K562 (cell line): ENCODE data around the gene ARFRP1. TPM values are rescaled to one million over a fixed set of nuclear protein-coding genes. Genes with fewer than 3 reads are reported as not detected.
A peak's percentile ranks its signal among the peaks of the same experiment; 100 is the strongest.

Experiments used
- ARID1B ChIP-seq: fragments of 450-650 bp; IDR thresholded peaks from 2 replicates; pipeline ENCODE4 v1.6.1; 2016; ENCODE audit warnings: antibody characterized with exemption, mild to moderate bottlenecking, inconsistent platforms
- ARID4B ChIP-seq: sonication (generic); formaldehyde crosslinking; IDR thresholded peaks from 2 replicates; pipeline ENCODE4 v1.8.0; 2022; ENCODE audit warnings: mild to moderate bottlenecking, missing genetic modification reagents
- CC2D1A ChIP-seq: fragments of 450-650 bp; IDR thresholded peaks from 2 replicates; pipeline ENCODE4 v1.6.1; 2017; ENCODE audit warnings: mild to moderate bottlenecking
- CCNT2 ChIP-seq: IDR thresholded peaks from 2 replicates; pipeline ENCODE4 v1.6.1; 2011; ENCODE audit warnings: borderline replicate concordance, low read depth, mild to moderate bottlenecking, moderate library complexity, mixed read lengths, low read length; ENCODE audit not compliant: insufficient read length; ENCODE audit errors: extremely low read depth
- CEBPB ChIP-seq: fragments of 450-650 bp; IDR thresholded peaks from 2 replicates; pipeline ENCODE4 v1.6.1; 2016; ENCODE audit warnings: missing genetic modification characterization, missing compliant biosample characterization
- FOXP1 ChIP-seq: sonication (generic); formaldehyde crosslinking; IDR thresholded peaks from 2 replicates; pipeline ENCODE4 v1.8.0; 2022; ENCODE audit warnings: mild to moderate bottlenecking, missing genetic modification reagents
- HNRNPK ChIP-seq: fragments of 200-400 bp; formaldehyde crosslinking; IDR thresholded peaks from one replicate; pipeline ENCODE4 v1.6.1; 2018; ENCODE audit warnings: mild to moderate bottlenecking, low read depth, low read length; ENCODE audit not compliant: poor library complexity, severe bottlenecking
- HNRNPUL1 ChIP-seq: fragments of 200-400 bp; formaldehyde crosslinking; IDR thresholded peaks from 2 replicates; pipeline ENCODE4 v1.6.1; 2017; ENCODE audit warnings: low read length
- KDM2B ChIP-seq: fragments of 250-450 bp; sonication (Bioruptor Pico); IDR thresholded peaks from 2 replicates; pipeline ENCODE4 v1.8.0; 2021; ENCODE audit warnings: mild to moderate bottlenecking, moderate library complexity
- KDM5B ChIP-seq: fragments of 200-600 bp; sonication (generic); IDR thresholded peaks from 2 replicates; pipeline ENCODE4 v1.6.1; 2012; ENCODE audit warnings: low read depth, mild to moderate bottlenecking, moderate library complexity, low read length, control low read depth, inconsistent platforms; ENCODE audit not compliant: insufficient replicate concordance
- NCOA4 ChIP-seq: fragments of 450-650 bp; IDR thresholded peaks from 2 replicates; pipeline ENCODE4 v1.6.1; 2018; ENCODE audit warnings: mild to moderate bottlenecking; ENCODE audit not compliant: partially characterized antibody
- TARDBP ChIP-seq: fragments of 450-650 bp; IDR thresholded peaks from 2 replicates; pipeline ENCODE4 v1.6.1; 2016
- TCF3 ChIP-seq: sonication (generic); formaldehyde crosslinking; IDR thresholded peaks from 2 replicates; pipeline ENCODE4 v1.4.0; 2020; ENCODE audit warnings: mild to moderate bottlenecking, missing genetic modification reagents
- TRIM24 ChIP-seq, 2 experiments: fragments of 450-650 bp; IDR thresholded peaks; 2 replicates each; pipeline ENCODE4 v1.6.1; 2016
- USF1 ChIP-seq: sonication (generic); formaldehyde crosslinking; IDR thresholded peaks from 2 replicates; pipeline ENCODE4 v1.9.0; 2022; ENCODE audit warnings: mild to moderate bottlenecking, missing genetic modification reagents
- ZBTB7A ChIP-seq: IDR thresholded peaks from 2 replicates; pipeline ENCODE4 v1.6.1; 2011; ENCODE audit warnings: low read depth, mild to moderate bottlenecking, low read length, moderate library complexity, borderline replicate concordance; ENCODE audit not compliant: control insufficient read depth
- ZNF12 ChIP-seq: sonication (generic); formaldehyde crosslinking; IDR thresholded peaks from 2 replicates; pipeline ENCODE4 v1.4.0; 2020; ENCODE audit warnings: mild to moderate bottlenecking, missing genetic modification reagents
- ZNF408 ChIP-seq: fragments of 250-450 bp; sonication (Bioruptor Pico); IDR thresholded peaks from 2 replicates; pipeline ENCODE4 v1.4.0; 2020; ENCODE audit warnings: low read depth, mild to moderate bottlenecking, moderate library complexity
- ZNF507 ChIP-seq: conservative IDR thresholded peaks from 2 replicates; pipeline ENCODE4 v1.6.1; 2017; ENCODE audit warnings: missing genetic modification characterization, missing compliant biosample characterization
- ZNF740 ChIP-seq, 3 experiments: fragments of 200-800 bp in 1 of 3; sonication (Bioruptor generic) in 1 of 3; sonication (generic) in 1 of 3; formaldehyde crosslinking in 1 of 3; IDR thresholded peaks; 2 replicates each; pipeline versions ENCODE4 v1.6.1 to v1.8.0; 2016 to 2022; ENCODE audit warnings: mild to moderate bottlenecking in 2 of 3, missing compliant biosample characterization in 2 of 3, missing genetic modification characterization in 2 of 3, missing genetic modification reagents in 1 of 3
- polyA plus RNA-seq, 8 experiments: library from polyadenylated mRNA; depleted of rRNA in 4 of 8; stranded (reverse) in 5 of 8; unstranded in 3 of 8; fragments of >200 nt; fragmentation: Nextera tagmentation in 2 of 8; fragmentation: Illumina TruSeq in 1 of 8; extraction: Ambion mirVana in 2 of 8; extraction: Trizol in 1 of 8; gene quantifications; 2 replicates each; pipeline versions ENCODE4 v1.2.1 to v1.2.3, GENCODE V29; 2011 to 2014; ENCODE audit warnings: inconsistent platforms in 1 of 8, missing spikeins in 1 of 8
- total RNA-seq, 7 experiments: library from RNA; depleted of rRNA in 6 of 7; stranded (reverse); fragments of >200 nt in 6 of 7; fragmentation: Illumina TruSeq in 2 of 7; extraction: Trizol in 2 of 7; gene quantifications; 2 replicates each; pipeline versions ENCODE4 v1.2.1 to v1.2.3, GENCODE V29; 2011 to 2021; ENCODE audit warnings: low replicate concordance in 1 of 7
- TF ChIP-seq, protein P1 (sequence below): fragments of 250-450 bp; sonication (Bioruptor Pico); IDR thresholded peaks from 2 replicates; pipeline ENCODE4 v1.6.1; 2021; ENCODE audit warnings: mild to moderate bottlenecking

Gene ARFRP1
- total and polyA plus RNA-seq, 9 of the 15 experiments (the other 6 are each of a cell fraction or from before 2014, with no cell fraction given): 2.2 to 78.9 (median 37.3) TPM

DNA sequence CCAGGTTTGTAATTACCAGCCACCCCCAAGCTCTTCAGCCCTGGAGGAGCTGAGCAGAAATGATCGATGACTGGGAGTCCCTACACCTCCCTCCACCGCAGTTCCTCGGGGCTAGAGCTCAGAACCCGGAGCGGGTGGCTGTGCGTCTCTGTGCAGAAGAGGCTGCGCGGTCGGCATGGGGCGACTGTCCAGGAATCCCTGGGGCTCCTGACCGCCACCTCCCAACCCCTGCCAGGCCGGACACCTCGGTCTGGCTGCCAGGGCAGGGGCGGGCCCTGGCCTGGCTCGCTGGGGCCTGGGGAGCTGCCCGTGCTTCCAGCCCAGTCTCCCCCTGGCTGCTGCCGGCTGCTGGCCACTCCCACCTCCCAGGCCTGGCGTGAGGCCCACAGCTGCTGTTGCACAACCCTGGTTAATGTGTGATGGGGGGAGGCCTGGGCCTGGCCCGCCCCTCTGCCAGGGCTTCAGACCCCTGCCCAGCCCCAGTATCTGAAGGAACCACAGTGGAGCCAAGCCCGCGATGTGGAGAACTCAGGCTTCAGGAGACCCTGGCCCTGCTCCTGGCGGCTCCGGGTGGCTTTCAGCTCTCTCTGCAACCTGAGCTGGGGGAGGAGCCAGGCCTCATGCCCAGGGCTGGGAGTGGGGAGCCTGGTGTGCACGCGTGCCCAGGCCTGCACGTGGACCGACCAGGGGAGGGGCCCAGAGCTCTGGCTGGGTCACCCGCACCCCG is 33.0 kb upstream of the ARFRP1 start (continued):
- peak; percentile 47 for TF ChIP-seq KDM5B
- peak; percentile 64 for TF ChIP-seq CCNT2
- TF ChIP-seq TARDBP: no peak
- peak; percentile 68; the same call in 1 of the 2 replicates for TF ChIP-seq ZBTB7A
- peak; percentile 100 for TF ChIP-seq CEBPB
- no peak; the same call in 1 of the 2 replicates for TF ChIP-seq TCF3 (CRISPR knock-in tag)
- no peak for TF ChIP-seq HNRNPK
- peak; percentile 55; the same call in 1 of the 2 replicates for TF ChIP-seq ARID1B
- TF ChIP-seq TRIM24 (IDR thresholded peaks at IDR 0.05): no peak
- peak; percentile 77 for TF ChIP-seq ARID4B (CRISPR knock-in tag)
- no peak for TF ChIP-seq HNRNPUL1
- no peak for TF ChIP-seq CC2D1A
- no peak for TF ChIP-seq ZNF408
- peak; percentile 20; the same call in 1 of the 2 replicates for TF ChIP-seq ZNF12
- TF ChIP-seq KDM2B: 0 out of 2 replicates have a peak, but pooled peaks have one; percentile 43
- TF ChIP-seq NCOA4: no peak
- 0 out of 2 replicates have a peak, but pooled peaks have one; percentile 59 for TF ChIP-seq ZNF740 (CRISPR knock-in tag; IDR thresholded peaks at IDR 0.05)
- TF ChIP-seq ZNF740 (tag; IDR thresholded peaks at IDR 0.05): 0 out of 4 replicates have a peak, but pooled peaks of 1 of the 2 experiments have one; percentile 38
- TF ChIP-seq USF1 (CRISPR knock-in tag): 0 out of 2 replicates have a peak, but pooled peaks have one; percentile 14
- TF ChIP-seq, protein P1, sequence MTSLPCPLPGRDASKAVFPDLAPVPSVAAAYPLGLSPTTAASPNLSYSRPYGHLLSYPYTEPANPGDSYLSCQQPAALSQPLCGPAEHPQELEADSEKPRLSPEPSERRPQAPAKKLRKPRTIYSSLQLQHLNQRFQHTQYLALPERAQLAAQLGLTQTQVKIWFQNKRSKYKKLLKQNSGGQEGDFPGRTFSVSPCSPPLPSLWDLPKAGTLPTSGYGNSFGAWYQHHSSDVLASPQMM: no peak
- TF ChIP-seq ZNF507 (tag): no peak
- peak; percentile 81; the same call in 1 of the 2 replicates for TF ChIP-seq FOXP1 (CRISPR knock-in tag)
